Measurements from ENCODE around the gene PPFIBP1. TPM values are rescaled to one million over a fixed set of nuclear protein-coding genes. Genes with fewer than 3 reads are reported as not detected.

Gene PPFIBP1
- total and polyA plus RNA-seq, 2 of the 4 experiments (the other 2 are of a cell fraction): 30.4 to 72.2 TPM

- TSS peak; percentile 37 for BruUV-seq (replicated peaks)
- peak overlapping the region; percentile 90 for H2BK5ac ChIP-seq (ENCODE audit: low read depth, low read length, poor library complexity, severe bottlenecking)
- no peak overlapping the region for H2BK20ac ChIP-seq (ENCODE audit: low read depth, low read length)
- H4K8ac ChIP-seq (ENCODE audit: low read depth in 2 of 2, low read length in 2 of 2): peak overlapping the region; percentile 4 to 82; a peak in 1 of 4 replicates
- peak overlapping the region; percentile 68; the same call in 1 of the 2 replicates for H4K91ac ChIP-seq (ENCODE audit: insufficient read depth, low read depth, low read length)
- H3K4me1 ChIP-seq (ENCODE audit: control insufficient read depth, insufficient read depth, low read length): peaks cover 10% of the 10 kb centered on the region
- in situ Hi-C loops (cut with MboI; ENCODE audit: low sequenced_read_pairs): no loop called here
- intact Hi-C loops (cut with micrococcal nuclease): loop anchor here (1.0 to 5.0 kb wide), 4 partner anchors 18 to 182 kb away; no protein-coding TSS in a partner anchor
- H3K4me3 ChIP-seq (ENCODE audit: insufficient read depth, low read depth, low read length): peak overlapping the region; percentile 84
- peaks cover 5% of the 10 kb centered on the region; the same call in 1 of the 2 replicates for H4K20me1 ChIP-seq (ENCODE audit: insufficient read depth, low read length)
- peak overlapping the region; percentile 62 for H4K5ac ChIP-seq (ENCODE audit: low read depth, low read length)
- peaks cover 6% of the 10 kb centered on the region for H3K9me1 ChIP-seq (ENCODE audit: insufficient read depth, low read length)
- peak overlapping the region; percentile 47; the same call in 1 of the 2 replicates for H2AK5ac ChIP-seq (ENCODE audit: low read depth, low read length)
- no CpG with 5 or more reads among the region's 8 CpGs for WGBS, 2 experiments (ENCODE audit: extremely low coverage in 2 of 2, insufficient read length in 1 of 2)
- POLR2A ChIA-PET (ENCODE audit: unreplicated experiment): interaction anchor here (0.8 kb wide), 1 partner anchor 17 kb away, joined by 3 read pairs; no protein-coding TSS in a partner anchor
- peak overlapping the region; percentile 96 for H2AFZ ChIP-seq (replicated peaks; ENCODE audit: low read length, poor library complexity)
- no peaks in the 10 kb centered on the region for H3K9me3 ChIP-seq (ENCODE audit: control insufficient read depth, insufficient read depth, low read length)
- no peaks in the 10 kb centered on the region for H3K27me3 ChIP-seq (ENCODE audit: control insufficient read depth, insufficient read depth, low read length)
- H3K4ac ChIP-seq (ENCODE audit: low read depth, low read length): peak overlapping the region; percentile 89
- peak overlapping the region; percentile 63 for H3K18ac ChIP-seq (ENCODE audit: low read depth, low read length)
- H3K9ac ChIP-seq (ENCODE audit: low read depth, low read length): peak overlapping the region; percentile 78
- ATAC-seq (ENCODE audit: low read depth): no peak
- H3K36me3 ChIP-seq (ENCODE audit: control insufficient read depth, insufficient read depth, low read length): no peaks in the 10 kb centered on the region
- peak overlapping the region; percentile 97 for H2AK9ac ChIP-seq (replicated peaks; ENCODE audit: low read depth, low read length, poor library complexity)
- CTCF ChIA-PET: interaction anchor here (1.2 to 1.8 kb wide), 2 partner anchors 31 to 90 kb away, joined by 3 to 9 read pairs; no protein-coding TSS in a partner anchor
- TF ChIP-seq ELK1 (IDR thresholded peaks at IDR 0.05; ENCODE audit: borderline replicate concordance, low read depth, low read length) (no peak), RCOR1 (IDR thresholded peaks at IDR 0.05; ENCODE audit: insufficient replicate concordance, low read length) (no peak), MXI1 (IDR thresholded peaks at IDR 0.05; ENCODE audit: borderline replicate concordance, low read depth, low read length) (no peak), RFX5 (IDR thresholded peaks at IDR 0.05; ENCODE audit: low read depth, low read length) (no peak), CHD1 (IDR thresholded peaks at IDR 0.05; ENCODE audit: low read depth, low read length) (no peak), BHLHE40 (IDR thresholded peaks at IDR 0.05; ENCODE audit: low read depth, low read length) (no peak), MAZ (IDR thresholded peaks at IDR 0.05; ENCODE audit: borderline replicate concordance, low read depth, low read length) (no peak), POLR2A (IDR thresholded peaks at IDR 0.05; ENCODE audit: low read depth, low read length) (no peak), RAD21 (IDR thresholded peaks at IDR 0.05; ENCODE audit: low read length) (no peak), CEBPB (IDR thresholded peaks at IDR 0.05; ENCODE audit: low read depth, low read length) (no peak), FOS (IDR thresholded peaks at IDR 0.05; ENCODE audit: low read depth, low read length) (no peak), SMC3 (IDR thresholded peaks at IDR 0.05; ENCODE audit: low read depth, low read length) (no peak), MAFK (IDR thresholded peaks at IDR 0.05; ENCODE audit: low read depth, low read length) (no peak), NFE2L2 (IDR thresholded peaks at IDR 0.05; ENCODE audit: low read depth, low read length) (no peak)
- TF ChIP-seq, protein P1, sequence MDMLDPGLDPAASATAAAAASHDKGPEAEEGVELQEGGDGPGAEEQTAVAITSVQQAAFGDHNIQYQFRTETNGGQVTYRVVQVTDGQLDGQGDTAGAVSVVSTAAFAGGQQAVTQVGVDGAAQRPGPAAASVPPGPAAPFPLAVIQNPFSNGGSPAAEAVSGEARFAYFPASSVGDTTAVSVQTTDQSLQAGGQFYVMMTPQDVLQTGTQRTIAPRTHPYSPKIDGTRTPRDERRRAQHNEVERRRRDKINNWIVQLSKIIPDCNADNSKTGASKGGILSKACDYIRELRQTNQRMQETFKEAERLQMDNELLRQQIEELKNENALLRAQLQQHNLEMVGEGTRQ (IDR thresholded peaks at IDR 0.05; ENCODE audit: low read depth, low read length): no peak
- TF ChIP-seq, protein P2, sequence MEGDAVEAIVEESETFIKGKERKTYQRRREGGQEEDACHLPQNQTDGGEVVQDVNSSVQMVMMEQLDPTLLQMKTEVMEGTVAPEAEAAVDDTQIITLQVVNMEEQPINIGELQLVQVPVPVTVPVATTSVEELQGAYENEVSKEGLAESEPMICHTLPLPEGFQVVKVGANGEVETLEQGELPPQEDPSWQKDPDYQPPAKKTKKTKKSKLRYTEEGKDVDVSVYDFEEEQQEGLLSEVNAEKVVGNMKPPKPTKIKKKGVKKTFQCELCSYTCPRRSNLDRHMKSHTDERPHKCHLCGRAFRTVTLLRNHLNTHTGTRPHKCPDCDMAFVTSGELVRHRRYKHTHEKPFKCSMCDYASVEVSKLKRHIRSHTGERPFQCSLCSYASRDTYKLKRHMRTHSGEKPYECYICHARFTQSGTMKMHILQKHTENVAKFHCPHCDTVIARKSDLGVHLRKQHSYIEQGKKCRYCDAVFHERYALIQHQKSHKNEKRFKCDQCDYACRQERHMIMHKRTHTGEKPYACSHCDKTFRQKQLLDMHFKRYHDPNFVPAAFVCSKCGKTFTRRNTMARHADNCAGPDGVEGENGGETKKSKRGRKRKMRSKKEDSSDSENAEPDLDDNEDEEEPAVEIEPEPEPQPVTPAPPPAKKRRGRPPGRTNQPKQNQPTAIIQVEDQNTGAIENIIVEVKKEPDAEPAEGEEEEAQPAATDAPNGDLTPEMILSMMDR (conservative IDR thresholded peaks at IDR 0.05; ENCODE audit: low read depth, low read length): no peak
- no peak for DNase-seq
- H3K79me1 ChIP-seq (ENCODE audit: low read depth in 1 of 2, low read length in 2 of 2): peaks cover 3 to 51% of the 10 kb centered on the region in 2 experiments; a peak in 2 of 4 replicates
- H3K27ac ChIP-seq (ENCODE audit: insufficient read depth, low read length): peak overlapping the region; percentile 89
- H3K4me2 ChIP-seq (ENCODE audit: low read depth, low read length): peak overlapping the region; percentile 79
- dilution Hi-C loops (cut with HindIII; ENCODE audit: low sequenced_read_pairs, unreplicated experiment): no loop called here
- H3K23ac ChIP-seq (ENCODE audit: low read depth, low read length): peak overlapping the region; percentile 79
- H2BK15ac ChIP-seq (ENCODE audit: low read depth, low read length): peak overlapping the region; percentile 37; the same call in 1 of the 3 replicates
- H3K14ac ChIP-seq (replicated peaks; ENCODE audit: low read depth, low read length): peak overlapping the region; percentile 96
- H3K56ac ChIP-seq (ENCODE audit: extremely low read depth, insufficient read depth, low read length): peak overlapping the region; percentile 79
- peak overlapping the region; percentile 70; the same call in 1 of the 2 replicates for H2BK120ac ChIP-seq (ENCODE audit: low read depth, low read length)
Measured at GRCh38 chr12:27524494-27524835, 459 bp downstream of the PPFIBP1 start.

All from IMR-90 (cell line).